GM10248 (cell line): Measurements from ENCODE around the gene SPATA24.

ENCODE experiments used
- CTCF ChIA-PET: fragments of 300-600 bp; sonication (Branson Sonifier 250); formaldehyde crosslinking; extraction: SDS; loops from one replicate; lab custom pipeline; 2021; ENCODE audit warnings: antibody characterized with exemption; lab: Yijun Ruan, JAX
- POLR2A ChIA-PET: fragments of 350-650 bp; sonication (Branson Sonifier 250); formaldehyde crosslinking; extraction: SDS; loops from one replicate; lab custom pipeline; 2020; ENCODE audit warnings: antibody characterized with exemption; lab: Yijun Ruan, JAX
- DNase-seq: peaks from one replicate; pipeline ENCODE4 v3.0.0; 2012; ENCODE audit errors: extremely low spot score
- TF ChIP-seq, protein P1 (sequence below): IDR thresholded peaks from 2 replicates; pipeline ENCODE4 v1.5.1; 2012; ENCODE audit warnings: mild to moderate bottlenecking, low read depth; ENCODE audit errors: extremely low read depth, missing control alignments, control extremely low read depth

The SPATA24 gene

GRCh38 chr5:139407517-139407916 is 3.6 kb upstream of the SPATA24 start:
- CTCF ChIA-PET: interaction anchor here (1.3 to 3.5 kb wide), 5 partner anchors 12 to 226 kb away, joined by 3 to 17 read pairs (median 5); no protein-coding TSS in a partner anchor
- POLR2A ChIA-PET: no interaction called here
- DNase-seq: peak; percentile 57
- TF ChIP-seq, protein P1, sequence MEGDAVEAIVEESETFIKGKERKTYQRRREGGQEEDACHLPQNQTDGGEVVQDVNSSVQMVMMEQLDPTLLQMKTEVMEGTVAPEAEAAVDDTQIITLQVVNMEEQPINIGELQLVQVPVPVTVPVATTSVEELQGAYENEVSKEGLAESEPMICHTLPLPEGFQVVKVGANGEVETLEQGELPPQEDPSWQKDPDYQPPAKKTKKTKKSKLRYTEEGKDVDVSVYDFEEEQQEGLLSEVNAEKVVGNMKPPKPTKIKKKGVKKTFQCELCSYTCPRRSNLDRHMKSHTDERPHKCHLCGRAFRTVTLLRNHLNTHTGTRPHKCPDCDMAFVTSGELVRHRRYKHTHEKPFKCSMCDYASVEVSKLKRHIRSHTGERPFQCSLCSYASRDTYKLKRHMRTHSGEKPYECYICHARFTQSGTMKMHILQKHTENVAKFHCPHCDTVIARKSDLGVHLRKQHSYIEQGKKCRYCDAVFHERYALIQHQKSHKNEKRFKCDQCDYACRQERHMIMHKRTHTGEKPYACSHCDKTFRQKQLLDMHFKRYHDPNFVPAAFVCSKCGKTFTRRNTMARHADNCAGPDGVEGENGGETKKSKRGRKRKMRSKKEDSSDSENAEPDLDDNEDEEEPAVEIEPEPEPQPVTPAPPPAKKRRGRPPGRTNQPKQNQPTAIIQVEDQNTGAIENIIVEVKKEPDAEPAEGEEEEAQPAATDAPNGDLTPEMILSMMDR: no peak

GRCh38 chr5:139406963-139407362 is 3.1 kb upstream of the SPATA24 start:
- CTCF ChIA-PET: interaction anchor here (1.3 to 3.5 kb wide), 7 partner anchors 10 to 227 kb away, joined by 3 to 17 read pairs (median 5); no protein-coding TSS in a partner anchor
- DNase-seq: no peak
- TF ChIP-seq, protein P1: no peak
- POLR2A ChIA-PET: no interaction called here

- DNase-seq: no peak
- CTCF ChIA-PET: interaction anchor here (1.2 to 3.9 kb wide), 4 partner anchors 9 to 18 kb away, joined by 5 to 31 read pairs (median 12); partner anchors contain the start of gene PROB1
- TF ChIP-seq, protein P1: no peak
- POLR2A ChIA-PET: interaction anchor here (0.7 kb wide), 1 partner anchor 13 kb away, joined by 4 read pairs; no protein-coding TSS in a partner anchor
Observed at GRCh38 chr5:139404484-139404840, 573 bp upstream of the SPATA24 start.

GRCh38 chr5:139403418-139403786 is 487 bp downstream of the SPATA24 start:
- POLR2A ChIA-PET: interaction anchor here (0.6 to 1.1 kb wide), 2 partner anchors 15 to 198 kb away, joined by 3 read pairs; no protein-coding TSS in a partner anchor
- DNase-seq: no peak
- TF ChIP-seq, protein P1: no peak
- CTCF ChIA-PET: interaction anchor here (0.8 to 3.9 kb wide), 14 partner anchors 8 to 157 kb away, joined by 3 to 31 read pairs (median 4); partner anchors contain the start of genes PROB1 and UBE2D2

DNA sequence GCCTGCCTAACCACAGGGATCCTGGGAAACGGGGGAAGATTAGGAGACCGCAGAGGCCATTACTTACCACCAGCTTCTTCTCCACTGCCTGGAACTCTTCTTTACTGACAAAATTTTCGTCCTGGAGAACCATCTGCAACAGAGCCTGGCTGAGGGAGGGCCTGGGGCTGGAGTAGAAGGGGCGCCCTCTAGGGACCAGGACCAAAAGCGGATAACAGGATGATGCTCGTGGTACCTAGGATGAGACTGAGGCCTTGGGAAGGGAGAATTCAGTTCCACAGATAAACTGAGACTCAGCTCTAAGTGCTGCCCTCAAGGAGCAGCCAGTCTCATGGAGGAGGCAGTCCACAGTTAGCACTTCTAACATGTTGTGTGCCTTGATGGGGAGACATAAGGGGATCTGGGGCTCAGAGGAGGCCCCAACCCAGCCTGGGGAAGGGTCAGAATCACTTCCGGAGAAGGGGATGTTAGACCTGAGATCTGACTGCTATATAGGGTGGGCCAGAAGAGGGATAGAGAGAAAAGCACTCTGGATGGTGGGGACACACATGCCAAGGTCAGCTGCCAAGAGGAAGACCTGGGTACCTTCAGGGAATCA is 1.2 kb downstream of the SPATA24 start:
- TF ChIP-seq, protein P1: peak; percentile 60
- ChIA-PET CTCF (interaction anchor here (1.0 to 3.9 kb wide), 12 partner anchors 9 to 121 kb away, joined by 3 to 31 read pairs (median 4); no protein-coding TSS in a partner anchor), POLR2A (interaction anchor here (0.6 to 1.1 kb wide), 2 partner anchors 15 to 197 kb away, joined by 3 read pairs; no protein-coding TSS in a partner anchor)
- DNase-seq: no peak

DNA sequence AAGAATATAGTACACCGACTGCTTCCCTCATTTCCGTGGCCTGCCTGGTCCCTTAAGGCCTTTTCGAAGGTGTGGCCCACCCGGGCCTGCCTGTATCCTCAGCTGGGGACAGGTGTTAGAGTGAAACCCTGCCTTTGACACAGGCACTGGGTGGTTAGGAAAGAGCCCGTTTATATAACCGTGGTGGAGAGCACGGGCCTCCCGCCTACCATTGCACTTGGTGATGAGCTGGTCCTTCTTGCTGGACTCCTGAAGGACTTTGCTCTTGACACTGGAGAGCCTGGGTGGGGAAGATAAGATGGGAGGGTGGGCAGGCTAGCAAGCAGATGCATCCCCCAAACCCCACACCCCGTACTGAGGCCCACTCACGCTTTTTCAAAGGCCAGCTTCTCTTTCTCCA is 2.3 kb downstream of the SPATA24 start:
- ChIA-PET CTCF (interaction anchor here (0.7 to 3.9 kb wide), 6 partner anchors 9 to 150 kb away, joined by 3 to 31 read pairs (median 8); no protein-coding TSS in a partner anchor), POLR2A (interaction anchor here (0.6 kb wide), 1 partner anchor 13 kb away, joined by 4 read pairs; no protein-coding TSS in a partner anchor)
- TF ChIP-seq, protein P1: no peak
- no peak for DNase-seq
